Activated naive CD4-positive, alpha-beta T cell (primary cell): ENCODE results near the gene TFEB.

ENCODE experiments used
- DNase-seq, 4 experiments: peaks; one replicate each; lab custom pipeline; 2025; lab: John Stamatoyannopoulos, UW

Gene TFEB

GRCh38 chr6:41651962-41652657 lies 83.3 kb downstream of the TFEB start:
- DNase-seq = no peak

- DNase-seq = no peak
These were observed 84.0 kb downstream of the TFEB start for GRCh38 chr6:41651246-41651961.

GRCh38 chr6:41650120-41650519 lies 85.3 kb downstream of the TFEB start:
- no peak for DNase-seq

GRCh38 chr6:41649596-41649995 lies 85.8 kb downstream of the TFEB start:
- no peak for DNase-seq

GRCh38 chr6:41648921-41649320 lies 86.5 kb downstream of the TFEB start:
- DNase-seq = no peak

- DNase-seq = no peak
These were observed 87.3 kb downstream of the TFEB start for GRCh38 chr6:41648070-41648585.

GRCh38 chr6:41647061-41647511 lies 88.3 kb downstream of the TFEB start:
- no peak for DNase-seq

- DNase-seq = no peak
These were observed 89.2 kb downstream of the TFEB start for GRCh38 chr6:41646026-41646795.

GRCh38 chr6:41645007-41645618 lies 90.3 kb downstream of the TFEB start:
- DNase-seq = no peak

- no peak for DNase-seq
These were observed 91.0 kb downstream of the TFEB start for GRCh38 chr6:41644297-41644879.

GRCh38 chr6:41643899-41644269 lies 91.5 kb downstream of the TFEB start:
- no peak for DNase-seq

GRCh38 chr6:41642960-41643898 lies 92.2 kb downstream of the TFEB start:
- no peak for DNase-seq

GRCh38 chr6:41642090-41642959 lies 93.1 kb downstream of the TFEB start:
- DNase-seq = no peak

- DNase-seq = no peak
These were observed 94.0 kb downstream of the TFEB start for GRCh38 chr6:41641352-41641925.

GRCh38 chr6:41640426-41640825 lies 95.0 kb downstream of the TFEB start:
- DNase-seq = no peak

- DNase-seq = no peak
These were observed 95.5 kb downstream of the TFEB start for GRCh38 chr6:41639809-41640371.

GRCh38 chr6:41638935-41639808 lies 96.2 kb downstream of the TFEB start:
- DNase-seq = no peak
